Measurements from ENCODE around the gene CRADD. TPM values are rescaled to one million over a fixed set of nuclear protein-coding genes. Genes with fewer than 3 reads are reported as not detected.

The CRADD gene
- total RNA-seq, 2 donors from 2014 or later, result 27.2 to 75.2 TPM

DNA sequence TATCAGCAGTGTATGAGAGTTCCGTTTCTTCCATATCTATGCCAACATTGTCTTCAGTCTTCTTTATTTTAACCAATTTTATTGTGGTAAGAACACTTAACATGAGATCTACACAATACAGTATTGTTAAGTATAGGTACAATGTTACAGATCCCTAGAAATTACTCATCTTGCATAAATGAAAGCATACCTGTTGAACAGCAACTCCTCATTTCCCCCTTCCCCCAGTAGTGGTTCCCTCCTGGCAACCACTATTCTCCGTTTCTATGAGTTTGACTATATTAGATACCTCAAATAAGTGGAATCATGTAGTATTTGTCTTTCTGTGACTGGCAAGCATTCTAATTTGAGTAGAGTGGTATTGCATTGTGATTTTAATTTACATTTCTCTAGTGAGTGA lies 150.5 kb downstream of the CRADD start:
- Histone ChIP-seq H3K36me3 (replicated peaks in 1 of 2; ENCODE audit: insufficient read depth in 1 of 2, low read depth in 2 of 2) (no peaks in the 10 kb centered on the region), H3K27me3 (peaks cover 0 to 2% of the 10 kb centered on the region in 2 donors), H3K27ac (no peak overlapping the region), H3K4me3 (no peak overlapping the region), H3K9me3 (no peaks in the 10 kb centered on the region), H3K4me1 (no peaks in the 10 kb centered on the region)
- DNase-seq (no peak), ATAC-seq (no peak)
- intact Hi-C loops (cut with DNase I), result no loop called here
- WGBS, 2 donors, result 90 to 93% methylated on average over 2 of the region's 2 CpGs
- TF ChIP-seq, protein P1, sequence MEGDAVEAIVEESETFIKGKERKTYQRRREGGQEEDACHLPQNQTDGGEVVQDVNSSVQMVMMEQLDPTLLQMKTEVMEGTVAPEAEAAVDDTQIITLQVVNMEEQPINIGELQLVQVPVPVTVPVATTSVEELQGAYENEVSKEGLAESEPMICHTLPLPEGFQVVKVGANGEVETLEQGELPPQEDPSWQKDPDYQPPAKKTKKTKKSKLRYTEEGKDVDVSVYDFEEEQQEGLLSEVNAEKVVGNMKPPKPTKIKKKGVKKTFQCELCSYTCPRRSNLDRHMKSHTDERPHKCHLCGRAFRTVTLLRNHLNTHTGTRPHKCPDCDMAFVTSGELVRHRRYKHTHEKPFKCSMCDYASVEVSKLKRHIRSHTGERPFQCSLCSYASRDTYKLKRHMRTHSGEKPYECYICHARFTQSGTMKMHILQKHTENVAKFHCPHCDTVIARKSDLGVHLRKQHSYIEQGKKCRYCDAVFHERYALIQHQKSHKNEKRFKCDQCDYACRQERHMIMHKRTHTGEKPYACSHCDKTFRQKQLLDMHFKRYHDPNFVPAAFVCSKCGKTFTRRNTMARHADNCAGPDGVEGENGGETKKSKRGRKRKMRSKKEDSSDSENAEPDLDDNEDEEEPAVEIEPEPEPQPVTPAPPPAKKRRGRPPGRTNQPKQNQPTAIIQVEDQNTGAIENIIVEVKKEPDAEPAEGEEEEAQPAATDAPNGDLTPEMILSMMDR (IDR thresholded peaks at IDR 0.05), result no peak
- no peak for TF ChIP-seq POLR2A (IDR thresholded peaks at IDR 0.05)

DNA sequence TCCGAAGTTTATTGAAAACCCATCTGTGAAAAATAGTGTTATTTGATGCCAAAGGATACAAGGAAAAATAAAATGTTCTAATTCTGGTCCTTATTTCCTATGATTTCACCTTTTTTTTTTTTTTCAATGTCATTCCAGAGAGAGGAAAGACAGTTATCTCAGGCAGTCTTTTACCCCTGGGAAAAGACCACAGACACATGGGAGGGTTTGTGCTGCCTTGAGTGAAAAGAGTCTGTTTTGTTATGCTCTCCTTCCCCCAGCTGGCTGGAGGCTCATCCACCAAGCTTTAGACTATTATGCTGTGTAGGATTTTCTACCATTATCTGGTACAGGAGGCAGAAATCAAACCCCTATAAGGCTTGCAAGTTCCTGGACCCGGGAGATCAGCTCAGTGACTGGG lies 151.8 kb downstream of the CRADD start:
- Histone ChIP-seq H3K36me3 (replicated peaks in 1 of 2; ENCODE audit: insufficient read depth in 1 of 2, low read depth in 2 of 2) (no peaks in the 10 kb centered on the region), H3K9me3 (no peaks in the 10 kb centered on the region), H3K4me1 (no peaks in the 10 kb centered on the region), H3K27me3 (peaks cover 0 to 3% of the 10 kb centered on the region in 2 donors), H3K4me3 (no peak overlapping the region), H3K27ac (no peak overlapping the region)
- ATAC-seq (no peak), DNase-seq (no peak)
- intact Hi-C loops (cut with DNase I), result no loop called here
- no peak for TF ChIP-seq POLR2A (IDR thresholded peaks at IDR 0.05)
- TF ChIP-seq, protein P1 (IDR thresholded peaks at IDR 0.05), result no peak
- 79 to 90% methylated on average over 2 of the region's 2 CpGs for WGBS, 2 donors

DNA sequence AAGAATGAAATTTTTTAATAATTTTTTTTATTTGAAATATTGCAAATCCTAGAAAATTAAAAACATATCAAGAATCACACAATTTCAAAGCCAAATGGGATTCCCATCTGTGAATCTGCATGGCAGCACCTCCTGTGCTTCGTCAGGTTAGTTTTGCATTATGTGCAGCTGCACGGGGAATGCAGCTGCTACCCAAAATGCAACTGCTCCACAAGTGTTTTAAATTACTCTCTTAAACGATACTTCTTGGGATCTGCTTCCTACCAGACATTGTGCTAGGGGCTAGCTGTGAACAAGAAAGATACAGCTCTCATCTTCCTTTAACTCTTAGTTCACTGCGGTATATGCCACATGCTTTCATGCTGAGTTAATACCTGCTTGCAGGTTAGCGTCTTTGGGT lies 154.2 kb downstream of the CRADD start:
- intact Hi-C loops (cut with DNase I), result no loop called here
- TF ChIP-seq, protein P1 (IDR thresholded peaks at IDR 0.05), result no peak
- no peak for TF ChIP-seq POLR2A (IDR thresholded peaks at IDR 0.05)

DNA sequence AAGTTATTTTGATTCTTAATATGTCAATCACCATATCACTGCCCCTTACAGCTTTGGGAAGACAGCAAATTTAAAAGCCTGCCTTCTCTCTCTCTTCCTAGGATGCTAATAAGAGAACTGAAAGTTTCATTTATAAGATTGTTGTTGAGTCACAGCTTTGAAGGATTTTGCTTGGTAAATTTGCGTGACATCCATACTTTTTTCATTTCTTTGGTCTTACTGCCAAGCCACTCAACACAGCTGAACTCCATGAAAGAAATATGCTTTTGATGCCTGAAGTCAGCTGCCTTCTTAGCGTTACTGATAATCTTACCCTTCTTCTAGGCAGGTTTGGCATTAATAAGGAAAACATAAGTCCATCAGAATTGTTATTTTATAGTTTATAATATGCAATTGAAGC lies 155.0 kb downstream of the CRADD start:
- H3K9me3 ChIP-seq, result no peaks in the 10 kb centered on the region
- no peaks in the 10 kb centered on the region for H3K4me1 ChIP-seq
- peaks cover 0 to 3% of the 10 kb centered on the region in 2 donors for H3K27me3 ChIP-seq
- no peaks in the 10 kb centered on the region for H3K36me3 ChIP-seq (replicated peaks in 1 of 2; ENCODE audit: insufficient read depth in 1 of 2, low read depth in 2 of 2)
- 77 to 86% methylated on average over 2 of the region's 2 CpGs for WGBS, 2 donors
- ATAC-seq (no peak), DNase-seq (no peak)
- TF ChIP-seq, protein P1 (IDR thresholded peaks at IDR 0.05), result no peak
- no peak for TF ChIP-seq POLR2A (IDR thresholded peaks at IDR 0.05)
- no peak overlapping the region for H3K4me3 ChIP-seq
- no peak overlapping the region for H3K27ac ChIP-seq
- intact Hi-C loops (cut with DNase I), result no loop called here

More for the DNA sequence above, 154.2 kb downstream of the CRADD start:
- DNase-seq (no peak), ATAC-seq (no peak)
- Histone ChIP-seq H3K9me3 (no peaks in the 10 kb centered on the region), H3K36me3 (replicated peaks in 1 of 2; ENCODE audit: insufficient read depth in 1 of 2, low read depth in 2 of 2) (no peaks in the 10 kb centered on the region), H3K4me1 (no peaks in the 10 kb centered on the region), H3K27ac (no peak overlapping the region), H3K27me3 (peaks cover 0 to 3% of the 10 kb centered on the region in 2 donors), H3K4me3 (no peak overlapping the region)
- 88 to 90% methylated on average over 5 of the region's 5 CpGs for WGBS, 2 donors

DNA sequence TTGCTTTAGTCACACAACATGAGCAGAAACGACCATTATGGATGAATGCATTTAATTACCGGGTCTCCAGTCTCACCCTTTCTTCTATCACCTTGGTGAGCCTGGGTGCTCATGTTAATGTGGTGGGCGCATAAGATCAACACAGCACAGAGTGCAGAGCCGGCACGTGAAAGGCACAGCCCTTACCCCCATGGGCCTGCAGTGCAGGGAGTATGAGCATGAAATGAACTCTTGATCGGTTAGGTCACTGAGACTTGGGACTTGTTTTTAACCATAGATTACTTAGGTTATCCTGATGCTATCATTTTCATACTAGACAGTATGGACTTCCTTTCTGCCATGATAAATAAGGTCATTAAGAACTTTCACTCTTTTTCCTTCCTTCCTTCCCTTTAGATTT lies 156.8 kb downstream of the CRADD start:
- H3K9me3 ChIP-seq, result no peaks in the 10 kb centered on the region
- DNase-seq (no peak), ATAC-seq (no peak)
- no peak overlapping the region for H3K27ac ChIP-seq
- intact Hi-C loops (cut with DNase I), result no loop called here
- WGBS, 2 donors, result 83 to 87% methylated on average over 6 of the region's 6 CpGs
- H3K4me1 ChIP-seq, result no peaks in the 10 kb centered on the region
- no peaks in the 10 kb centered on the region for H3K36me3 ChIP-seq (replicated peaks in 1 of 2; ENCODE audit: insufficient read depth in 1 of 2, low read depth in 2 of 2)
- no peak overlapping the region for H3K4me3 ChIP-seq
- H3K27me3 ChIP-seq, result peaks cover 0 to 3% of the 10 kb centered on the region in 2 donors
- no peak for TF ChIP-seq POLR2A (IDR thresholded peaks at IDR 0.05)
- TF ChIP-seq, protein P1 (IDR thresholded peaks at IDR 0.05), result no peak

Data from body of pancreas (tissue), 4 donors.